Fibroblast of pulmonary artery (primary cell): ENCODE measurements around the gene TSPAN18.

Source experiments
- DNase-seq: peaks from one replicate; pipeline ENCODE4 v3.0.0-alpha.2; 2010; ENCODE audit warnings: low read depth
- H3K4me3 ChIP-seq: replicated peaks from 2 replicates; pipeline ENCODE4 v1.5.1; 2011; ENCODE audit warnings: low read depth, mild to moderate bottlenecking, control low read depth, low read length, moderate library complexity
- CTCF ChIP-seq: IDR thresholded peaks from 2 replicates; pipeline ENCODE4 v1.5.1; 2011; ENCODE audit warnings: mild to moderate bottlenecking, control low read depth, low read length, inconsistent platforms; ENCODE audit errors: missing control alignments

Gene TSPAN18

GRCh38 chr11:44976576-44976975, 249.8 kb downstream of the TSPAN18 start:
- DNase-seq, result no peak
- H3K4me3 ChIP-seq, result no peak overlapping the region
- TF ChIP-seq CTCF, result no peak

GRCh38 chr11:44977493-44977984, 250.8 kb downstream of the TSPAN18 start:
- DNase-seq, result peak; percentile 35
- peak; percentile 31 for TF ChIP-seq CTCF
- H3K4me3 ChIP-seq, result no peak overlapping the region

- H3K4me3 ChIP-seq, result no peak overlapping the region
- peak; percentile 24 for DNase-seq
- no peak for TF ChIP-seq CTCF
These were observed 251.7 kb downstream of the TSPAN18 start for GRCh38 chr11:44978274-44978960.

- DNase-seq, result no peak
- no peak overlapping the region for H3K4me3 ChIP-seq
- TF ChIP-seq CTCF, result no peak
These were observed 252.2 kb downstream of the TSPAN18 start for GRCh38 chr11:44978961-44979331.

- H3K4me3 ChIP-seq, result no peak overlapping the region
- TF ChIP-seq CTCF, result no peak
- peak; percentile 46 for DNase-seq
These were observed 253.0 kb downstream of the TSPAN18 start for GRCh38 chr11:44979543-44980399.

GRCh38 chr11:44980533-44981427, 254.0 kb downstream of the TSPAN18 start:
- TF ChIP-seq CTCF, result no peak
- no peak overlapping the region for H3K4me3 ChIP-seq
- no peak for DNase-seq
